ENCODE results near the gene BBX.

DNA sequence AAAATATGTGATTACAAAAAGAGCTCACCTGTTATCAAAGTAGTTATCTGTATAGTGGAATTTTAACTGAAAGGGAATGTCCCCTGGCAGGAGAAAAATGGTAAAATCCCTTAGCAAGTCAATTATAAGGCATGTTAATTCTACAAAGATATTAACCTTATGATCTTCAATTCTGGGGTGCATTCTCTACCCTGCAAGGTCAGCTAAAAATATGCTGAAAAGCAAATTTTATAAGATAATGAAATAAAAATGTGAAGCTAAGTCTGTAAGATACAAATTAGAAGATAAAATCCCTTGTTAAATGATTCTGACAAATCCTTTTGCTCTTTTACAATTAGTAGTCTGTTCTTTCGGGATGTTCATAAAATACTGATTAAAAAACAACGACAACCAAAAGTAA, 109.8 kb downstream of the BBX start:
- TF ChIP-seq, protein P1, sequence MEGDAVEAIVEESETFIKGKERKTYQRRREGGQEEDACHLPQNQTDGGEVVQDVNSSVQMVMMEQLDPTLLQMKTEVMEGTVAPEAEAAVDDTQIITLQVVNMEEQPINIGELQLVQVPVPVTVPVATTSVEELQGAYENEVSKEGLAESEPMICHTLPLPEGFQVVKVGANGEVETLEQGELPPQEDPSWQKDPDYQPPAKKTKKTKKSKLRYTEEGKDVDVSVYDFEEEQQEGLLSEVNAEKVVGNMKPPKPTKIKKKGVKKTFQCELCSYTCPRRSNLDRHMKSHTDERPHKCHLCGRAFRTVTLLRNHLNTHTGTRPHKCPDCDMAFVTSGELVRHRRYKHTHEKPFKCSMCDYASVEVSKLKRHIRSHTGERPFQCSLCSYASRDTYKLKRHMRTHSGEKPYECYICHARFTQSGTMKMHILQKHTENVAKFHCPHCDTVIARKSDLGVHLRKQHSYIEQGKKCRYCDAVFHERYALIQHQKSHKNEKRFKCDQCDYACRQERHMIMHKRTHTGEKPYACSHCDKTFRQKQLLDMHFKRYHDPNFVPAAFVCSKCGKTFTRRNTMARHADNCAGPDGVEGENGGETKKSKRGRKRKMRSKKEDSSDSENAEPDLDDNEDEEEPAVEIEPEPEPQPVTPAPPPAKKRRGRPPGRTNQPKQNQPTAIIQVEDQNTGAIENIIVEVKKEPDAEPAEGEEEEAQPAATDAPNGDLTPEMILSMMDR (IDR thresholded peaks at IDR 0.05) = no peak
- TF ChIP-seq NFYB (CRISPR knock-in tag; conservative IDR thresholded peaks at IDR 0.05; ENCODE audit: low read depth) (no peak), ZNF138 (CRISPR knock-in tag; conservative IDR thresholded peaks at IDR 0.05) (no peak), SP1 (CRISPR knock-in tag; conservative IDR thresholded peaks at IDR 0.05) (no peak), CREM (CRISPR knock-in tag; IDR thresholded peaks at IDR 0.05) (no peak), MAX (CRISPR knock-in tag; IDR thresholded peaks at IDR 0.05) (no peak), ZNF532 (CRISPR knock-in tag; IDR thresholded peaks at IDR 0.05; ENCODE audit: borderline replicate concordance) (no peak), ZNF232 (CRISPR knock-in tag; IDR thresholded peaks at IDR 0.05) (no peak), ZNF263 (CRISPR knock-in tag; IDR thresholded peaks at IDR 0.05; ENCODE audit: low read depth) (no peak)
- TF ChIP-seq, protein P2, sequence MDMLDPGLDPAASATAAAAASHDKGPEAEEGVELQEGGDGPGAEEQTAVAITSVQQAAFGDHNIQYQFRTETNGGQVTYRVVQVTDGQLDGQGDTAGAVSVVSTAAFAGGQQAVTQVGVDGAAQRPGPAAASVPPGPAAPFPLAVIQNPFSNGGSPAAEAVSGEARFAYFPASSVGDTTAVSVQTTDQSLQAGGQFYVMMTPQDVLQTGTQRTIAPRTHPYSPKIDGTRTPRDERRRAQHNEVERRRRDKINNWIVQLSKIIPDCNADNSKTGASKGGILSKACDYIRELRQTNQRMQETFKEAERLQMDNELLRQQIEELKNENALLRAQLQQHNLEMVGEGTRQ (CRISPR knock-in tag; IDR thresholded peaks at IDR 0.05) = no peak

Measured in WTC11 (cell line).